Effector CD4-positive, alpha-beta T cell (primary cell): ENCODE data around the gene PPP4R3A.
"Not testable (repeated sequence)": the region's sequence is repeated elsewhere in the genome, so short reads cannot be mapped to it uniquely, and the experiment has no call there.

Source experiments
- DNase-seq: peaks from one replicate; pipeline ENCODE4 v3.0.0-alpha.2; 2020
- total RNA-seq: gene quantifications from one replicate; lab custom pipeline; 2026; lab: John Stamatoyannopoulos, UW

The PPP4R3A gene
- 496 reads per million, percentile 98 among the genes with 10 or more reads in this experiment for total RNA-seq

DNA sequence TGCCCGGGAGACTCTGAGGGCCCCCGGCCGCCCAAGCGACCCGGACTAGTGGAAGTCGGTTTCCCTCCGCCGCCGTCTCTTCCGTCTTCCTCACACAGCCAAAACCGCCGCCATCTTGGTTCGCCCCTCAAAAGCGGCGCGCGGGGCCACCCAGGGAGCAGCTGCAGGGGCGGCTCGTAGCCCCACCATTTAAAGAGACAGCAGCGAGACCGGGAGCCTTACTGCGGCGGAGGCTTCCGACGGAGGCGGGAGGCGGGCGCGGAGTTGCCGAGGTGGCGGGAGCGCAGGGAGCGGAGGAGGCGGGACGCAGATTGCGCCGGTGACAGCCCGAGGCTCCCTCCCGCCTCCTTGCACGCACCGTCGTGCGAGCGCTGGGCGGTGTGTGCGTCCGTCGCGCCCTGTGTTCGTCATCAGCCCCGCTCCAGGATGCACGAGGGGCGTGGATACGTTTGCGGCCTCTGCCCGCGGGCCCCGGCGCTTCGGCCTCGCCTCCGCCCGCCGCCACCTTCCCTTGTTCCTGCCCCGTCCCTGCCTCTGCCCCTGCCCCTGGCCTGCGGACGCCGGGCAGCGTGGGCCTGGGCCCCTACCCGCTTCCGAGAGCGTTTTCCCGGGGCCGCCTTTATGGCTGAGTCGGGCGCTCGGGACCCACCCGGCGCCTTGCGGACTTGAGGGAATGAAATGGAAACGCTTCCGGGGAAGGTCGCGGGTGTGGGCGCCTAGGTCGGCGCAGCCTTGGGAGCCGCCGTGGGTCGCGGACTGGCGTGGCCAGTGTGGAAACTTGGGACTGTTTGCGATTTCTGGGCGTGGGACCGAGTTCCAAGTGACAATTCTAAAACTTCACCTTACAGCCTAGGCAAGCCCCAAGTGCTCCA is at the start of gene PPP4R3A:
Gene PPP4R3A (minus strand): TSS at position 140 of the 872 bp plus-strand sequence. CDS start 663 bp downstream, outside the sequence.
- peak; percentile 88 for DNase-seq

GRCh38 chr14:91555531-91555930 is 45.4 kb upstream of the PPP4R3A start:
- DNase-seq, result no peak

DNA sequence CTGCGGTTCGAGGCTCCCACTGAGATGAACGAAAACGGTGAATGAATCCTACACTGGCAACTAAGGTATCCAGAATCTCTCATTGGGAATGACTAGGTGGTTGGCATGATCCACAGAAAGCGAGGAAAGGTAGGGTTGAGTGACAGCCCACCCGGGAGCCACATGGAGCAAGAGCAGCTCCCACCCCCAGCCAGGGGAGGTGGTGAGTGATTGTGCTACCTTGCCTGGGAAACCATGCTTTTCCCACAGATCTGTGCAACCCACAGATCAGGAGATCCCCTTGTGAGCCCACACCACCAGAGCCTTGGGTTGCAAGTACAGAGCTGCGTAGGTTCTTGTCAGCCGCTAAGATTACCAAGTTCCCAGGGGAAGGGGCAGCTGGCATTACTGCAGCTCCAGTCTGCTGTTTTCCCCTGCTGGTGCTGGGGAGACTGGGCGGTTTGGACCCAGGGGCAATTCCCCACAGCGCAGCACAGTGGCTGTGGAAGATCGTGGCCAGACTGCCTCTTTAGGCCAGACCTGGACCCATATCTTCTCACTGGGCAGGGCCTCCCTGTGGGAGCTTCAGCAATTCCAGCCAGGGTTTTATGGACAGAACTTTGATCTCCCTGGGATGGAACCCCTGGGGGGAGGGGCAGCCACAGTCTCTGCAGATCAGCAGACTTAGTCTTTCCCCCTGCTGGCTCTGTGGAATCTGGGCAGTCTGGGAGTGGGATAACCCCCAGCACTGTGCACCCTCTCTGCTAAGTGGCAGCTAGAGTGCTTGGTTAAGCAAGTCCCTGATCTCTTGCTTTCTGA is 44.6 kb upstream of the PPP4R3A start:
- no peak for DNase-seq

- DNase-seq, result no peak
Observed at GRCh38 chr14:91548108-91548507, 38.0 kb upstream of the PPP4R3A start.

GRCh38 chr14:91545946-91546716 is 36.0 kb upstream of the PPP4R3A start:
- DNase-seq, result no peak

DNA sequence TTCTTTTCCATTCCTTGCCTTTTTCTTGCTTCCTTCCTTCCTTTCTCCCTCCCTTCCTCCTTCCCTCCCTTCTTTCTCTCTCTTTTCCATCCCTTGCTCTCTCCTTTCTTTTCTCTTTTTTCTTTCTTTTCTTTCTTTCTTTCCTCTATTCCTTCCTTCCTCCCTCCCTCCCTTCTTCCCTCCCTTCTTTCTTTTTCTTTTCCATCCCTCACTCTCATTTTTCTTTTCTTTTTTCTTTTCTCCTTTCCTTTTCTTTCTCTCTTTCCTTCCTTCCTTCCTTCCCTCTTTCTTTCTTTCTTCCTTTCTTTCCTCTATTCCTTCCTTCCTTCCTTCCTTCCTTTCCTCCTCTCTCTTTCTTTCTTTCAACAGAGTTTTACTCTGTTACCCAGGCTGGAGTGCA is 35.1 kb upstream of the PPP4R3A start:
- no peak for DNase-seq

- no peak for DNase-seq
Observed at GRCh38 chr14:91536327-91536726, 26.2 kb upstream of the PPP4R3A start.

GRCh38 chr14:91534059-91534458 is 23.9 kb upstream of the PPP4R3A start:
- not testable (repeated sequence) for DNase-seq

- no peak for DNase-seq
Observed at GRCh38 chr14:91533623-91534022, 23.5 kb upstream of the PPP4R3A start.

- DNase-seq, result no peak
Observed at GRCh38 chr14:91523972-91524371, 13.9 kb upstream of the PPP4R3A start.

DNA sequence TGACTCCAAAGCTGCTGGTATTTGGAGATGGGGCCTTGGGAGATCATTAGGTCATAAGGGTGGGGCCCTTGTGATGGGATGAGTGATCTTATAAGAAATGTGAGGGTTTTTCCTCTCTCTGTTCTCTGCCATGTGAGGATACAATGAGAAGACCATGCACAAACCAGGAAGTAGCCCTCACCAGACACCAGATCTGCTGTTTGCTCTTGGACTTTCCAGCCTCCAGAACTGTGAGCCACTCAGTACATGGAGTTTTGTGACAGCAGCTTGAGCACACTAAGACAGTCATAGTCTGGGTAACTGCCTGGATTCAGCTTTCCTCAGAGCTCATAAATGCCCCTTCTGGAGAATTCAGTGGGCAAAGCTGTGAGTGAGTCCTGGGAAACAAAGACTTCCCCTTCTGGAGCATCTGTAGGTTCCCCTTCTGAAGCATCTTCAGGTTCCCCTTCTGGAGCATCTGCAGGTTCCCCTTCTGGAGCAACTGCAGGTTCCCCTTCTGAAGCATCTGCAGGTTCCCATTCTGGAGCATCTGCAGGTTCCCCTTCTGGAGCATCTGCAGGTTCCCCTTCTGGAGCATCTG is 11.0 kb upstream of the PPP4R3A start:
- DNase-seq, result no peak

DNA sequence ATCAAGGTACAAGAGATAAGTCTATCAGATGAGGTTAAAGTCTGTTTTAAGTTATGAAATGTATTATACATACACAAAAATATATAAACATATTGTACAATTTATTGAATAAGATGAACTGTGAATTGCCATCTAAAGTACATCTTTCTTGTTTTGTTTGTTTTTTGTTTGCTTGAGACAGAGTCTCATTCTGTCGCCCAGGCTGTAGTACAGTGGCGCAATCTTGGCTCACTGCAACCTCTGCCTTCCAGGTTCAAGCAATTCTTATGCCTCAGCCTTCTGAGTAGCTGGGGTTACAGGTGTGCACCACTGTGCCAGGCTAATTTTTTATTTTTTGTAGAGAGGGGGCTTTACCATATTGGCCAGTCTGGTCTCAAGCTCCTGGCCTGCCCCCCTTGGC is 10.0 kb upstream of the PPP4R3A start:
- no peak for DNase-seq

DNA sequence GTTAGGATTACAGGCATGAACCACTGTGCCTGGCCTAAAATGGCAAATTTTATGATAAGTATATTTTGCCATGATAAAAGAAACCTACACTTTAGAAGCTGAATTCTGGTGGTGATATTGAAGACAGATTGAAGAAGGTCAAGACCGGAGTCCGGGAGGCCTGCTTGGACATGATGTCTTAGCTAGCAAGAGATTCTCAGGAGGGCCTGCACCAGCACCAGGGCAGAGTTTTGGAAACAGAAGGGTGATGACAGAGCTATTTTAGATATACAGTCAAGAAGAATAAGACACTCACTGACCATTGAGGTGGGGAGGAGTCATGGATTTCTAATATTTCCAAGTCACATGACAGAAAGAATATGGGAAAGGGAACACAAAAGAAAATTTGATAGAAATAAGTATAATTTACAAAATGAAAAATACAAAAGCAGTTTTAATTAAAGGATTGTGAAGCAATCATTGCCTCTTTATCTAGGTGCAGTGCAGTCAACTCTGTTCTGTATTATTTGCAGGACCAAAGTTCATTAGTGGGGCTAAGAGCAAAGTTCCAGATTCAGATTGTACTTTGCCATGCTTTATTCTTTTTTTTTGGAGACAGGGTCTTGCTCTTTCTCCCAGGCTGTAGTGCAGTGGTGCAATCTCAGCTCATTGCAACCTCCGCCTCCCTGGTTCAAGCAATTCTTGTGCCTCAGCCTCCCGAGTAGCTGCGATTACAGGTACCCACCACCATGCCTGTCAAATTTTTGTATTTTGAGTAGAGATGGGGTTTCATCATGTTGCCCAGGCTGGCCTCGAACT is 9.3 kb upstream of the PPP4R3A start:
- DNase-seq, result no peak

DNA sequence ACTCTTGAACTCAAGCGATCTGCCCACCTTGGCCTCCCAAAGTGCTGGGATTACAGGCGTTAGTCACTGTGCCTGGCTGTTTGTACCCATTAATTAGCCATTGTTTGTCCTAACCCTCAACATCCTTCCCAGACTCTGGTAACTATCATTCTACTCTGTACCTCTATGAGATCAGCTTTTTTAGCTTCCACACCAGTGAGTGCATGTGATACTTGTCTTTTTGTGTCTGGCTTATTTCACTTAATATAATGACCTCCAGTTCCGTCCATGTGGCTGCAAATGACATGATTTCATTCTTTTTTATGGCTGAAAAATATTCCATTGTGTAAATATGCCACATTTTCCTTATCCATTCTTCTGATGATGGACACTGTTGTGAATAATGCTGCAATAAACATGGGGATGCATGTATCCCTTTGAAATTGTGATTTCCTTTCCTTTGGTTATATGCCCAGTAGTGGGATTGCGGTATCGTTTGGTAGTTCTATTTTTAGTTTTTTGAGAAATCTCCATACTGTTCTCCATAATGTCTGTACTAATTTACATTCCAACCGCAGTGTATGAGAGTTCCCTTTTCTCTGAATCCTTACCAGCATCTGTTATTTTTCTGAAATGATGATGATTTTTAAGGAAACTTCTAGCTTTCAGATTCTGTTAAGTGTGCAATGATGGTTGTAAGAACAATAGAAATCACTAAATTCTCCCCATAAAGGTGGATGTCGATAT is 6.7 kb upstream of the PPP4R3A start:
- DNase-seq, result no peak

- DNase-seq, result no peak
Observed at GRCh38 chr14:91515979-91516378, 5.9 kb upstream of the PPP4R3A start.

DNA sequence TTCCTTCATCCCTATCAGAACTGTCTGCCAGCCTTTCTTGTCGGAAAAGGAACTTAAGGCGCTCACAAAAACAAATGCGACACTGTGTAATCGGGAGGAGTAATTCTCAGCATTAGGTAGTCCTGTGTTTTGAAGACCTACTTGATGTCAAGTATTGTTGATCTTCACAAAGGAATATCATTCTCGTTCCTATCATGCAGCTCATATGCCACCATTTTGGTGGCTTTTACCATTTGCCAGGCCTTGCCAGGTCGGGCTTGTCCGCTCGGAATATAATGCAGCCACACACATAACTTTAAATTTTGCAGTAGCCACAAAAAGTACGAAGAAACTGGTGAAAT is 903 bp upstream of the PPP4R3A start:
- DNase-seq, result no peak

- DNase-seq, result no peak
Observed at GRCh38 chr14:91509878-91510170, 286 bp downstream of the PPP4R3A start.

DNA sequence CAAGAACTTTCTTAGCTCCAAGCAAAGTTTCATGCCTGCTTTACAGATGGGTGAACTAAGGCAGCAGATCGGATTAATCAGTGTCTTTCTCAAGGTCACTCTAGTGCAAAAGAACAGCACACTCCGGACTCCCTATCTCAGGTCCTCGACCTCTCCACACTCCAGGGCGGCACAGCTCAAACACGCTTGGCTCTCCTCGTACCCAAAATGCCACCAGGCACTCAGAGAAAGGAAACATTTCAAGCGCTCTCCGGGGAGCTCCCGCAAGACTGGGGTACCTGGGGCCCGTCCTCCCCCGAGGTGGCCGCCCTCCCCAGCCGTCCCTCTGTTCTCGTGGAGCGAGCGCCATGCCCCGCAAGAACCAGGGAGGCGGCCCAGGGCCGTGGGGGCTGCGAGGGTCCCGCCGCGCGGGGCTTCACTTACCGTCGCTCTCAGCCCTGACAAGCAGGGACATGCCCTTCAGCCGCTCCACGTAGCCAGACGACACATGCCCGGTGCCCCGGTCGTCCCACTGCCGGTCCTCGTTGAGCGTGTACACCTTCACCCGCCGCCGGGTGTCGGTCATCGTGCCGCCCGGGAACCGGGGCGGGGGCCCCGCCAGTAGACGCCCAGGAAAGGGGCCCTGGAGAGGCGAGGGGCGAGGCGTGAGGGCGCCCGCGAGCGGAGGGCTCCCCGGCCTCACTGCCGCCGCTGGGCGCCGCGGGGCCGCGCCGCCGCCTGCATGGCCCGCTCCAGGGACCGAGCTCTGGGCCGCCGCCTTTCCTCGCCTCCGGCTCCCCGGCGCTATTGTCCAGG is 830 bp downstream of the PPP4R3A start:
- peak; percentile 13 for DNase-seq

GRCh38 chr14:91508105-91508504 is 2.0 kb downstream of the PPP4R3A start:
- no peak for DNase-seq

- no peak for DNase-seq
Observed at GRCh38 chr14:91506226-91506625, 3.9 kb downstream of the PPP4R3A start.
